Stomach (tissue), 4 donors: ENCODE data around the gene IL17RB.

Experiments used
- EP300 ChIP-seq: sonication (generic); formaldehyde crosslinking; IDR thresholded peaks from one replicate; pipeline ENCODE4 v1.6.1; 2017; ENCODE audit warnings: antibody characterized with exemption
- POLR2A ChIP-seq, 4 donors: fragments of 450-650 bp; IDR thresholded peaks; one replicate each; pipeline ENCODE4 v1.6.1; 2016; ENCODE audit warnings: antibody characterized with exemption in 4 of 4, control low read depth in 2 of 4, mild to moderate bottlenecking in 1 of 4, moderate library complexity in 1 of 4
- POLR2AphosphoS5 ChIP-seq, 3 donors: sonication (generic); formaldehyde crosslinking; IDR thresholded peaks; one replicate each; pipeline ENCODE4 v1.6.1; 2016; ENCODE audit warnings: antibody characterized with exemption in 3 of 3
- TF ChIP-seq, protein P1 (sequence below), 7 experiments: fragments of 450-650 bp in 4 of 7; fragments of 200-600 bp in 3 of 7; sonication (generic) in 3 of 7; IDR thresholded peaks; one replicate each; pipeline ENCODE4 v1.5.1; 2016 to 2019; ENCODE audit warnings: antibody characterized with exemption in 7 of 7, control low read depth in 2 of 7, mild to moderate bottlenecking in 1 of 7

GRCh38 chr3:53822331-53822741, 24.0 kb upstream of the IL17RB start:
- TF ChIP-seq POLR2A (IDR thresholded peaks at IDR 0.05) (no peak), POLR2AphosphoS5 (IDR thresholded peaks at IDR 0.05) (no peak), EP300 (no peak)
- TF ChIP-seq, protein P1, sequence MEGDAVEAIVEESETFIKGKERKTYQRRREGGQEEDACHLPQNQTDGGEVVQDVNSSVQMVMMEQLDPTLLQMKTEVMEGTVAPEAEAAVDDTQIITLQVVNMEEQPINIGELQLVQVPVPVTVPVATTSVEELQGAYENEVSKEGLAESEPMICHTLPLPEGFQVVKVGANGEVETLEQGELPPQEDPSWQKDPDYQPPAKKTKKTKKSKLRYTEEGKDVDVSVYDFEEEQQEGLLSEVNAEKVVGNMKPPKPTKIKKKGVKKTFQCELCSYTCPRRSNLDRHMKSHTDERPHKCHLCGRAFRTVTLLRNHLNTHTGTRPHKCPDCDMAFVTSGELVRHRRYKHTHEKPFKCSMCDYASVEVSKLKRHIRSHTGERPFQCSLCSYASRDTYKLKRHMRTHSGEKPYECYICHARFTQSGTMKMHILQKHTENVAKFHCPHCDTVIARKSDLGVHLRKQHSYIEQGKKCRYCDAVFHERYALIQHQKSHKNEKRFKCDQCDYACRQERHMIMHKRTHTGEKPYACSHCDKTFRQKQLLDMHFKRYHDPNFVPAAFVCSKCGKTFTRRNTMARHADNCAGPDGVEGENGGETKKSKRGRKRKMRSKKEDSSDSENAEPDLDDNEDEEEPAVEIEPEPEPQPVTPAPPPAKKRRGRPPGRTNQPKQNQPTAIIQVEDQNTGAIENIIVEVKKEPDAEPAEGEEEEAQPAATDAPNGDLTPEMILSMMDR (IDR thresholded peaks at IDR 0.05), result no peak
